DOHH2 (cell line): Measurements from ENCODE around the gene UBE4A.
"Not testable (repeated sequence)": the region's sequence is repeated elsewhere in the genome, so short reads cannot be mapped to it uniquely, and the experiment has no call there.

Experiments used
- H3F3A ChIP-seq: fragments of 200-600 bp; sonication (generic), shearing (Covaris generic); 2 replicates; pipeline ENCODE4 v1.6.0; 2016; ENCODE audit warnings: antibody characterized with exemption, mild to moderate bottlenecking; ENCODE audit not compliant: control insufficient read depth, insufficient read depth
- H3K27ac ChIP-seq: fragments of 200-600 bp; sonication (generic); 2 replicates; pipeline ENCODE4 v1.5.1; 2014; ENCODE audit warnings: low read depth, mild to moderate bottlenecking, low read length, moderate library complexity
- H3K27me3 ChIP-seq: fragments of 200-600 bp; sonication (generic); 2 replicates; pipeline ENCODE4 v1.6.1; 2014; ENCODE audit warnings: mild to moderate bottlenecking, low read length, mixed read lengths; ENCODE audit not compliant: control insufficient read depth
- H3K36me3 ChIP-seq: fragments of 200-600 bp; sonication (generic); 2 replicates; pipeline ENCODE4 v1.6.1; 2014; ENCODE audit warnings: mild to moderate bottlenecking, low read length, moderate library complexity, mixed read lengths; ENCODE audit not compliant: control insufficient read depth
- H3K4me1 ChIP-seq: fragments of 200-600 bp; sonication (generic); 2 replicates; pipeline ENCODE4 v1.6.1; 2014; ENCODE audit warnings: mild to moderate bottlenecking, low read length, mixed read lengths; ENCODE audit not compliant: control insufficient read depth
- H3K4me2 ChIP-seq: fragments of 200-600 bp; sonication (generic); 2 replicates; pipeline ENCODE4 v1.6.0; 2014; ENCODE audit warnings: mild to moderate bottlenecking, low read length, moderate library complexity
- H3K4me3 ChIP-seq: fragments of 200-600 bp; sonication (generic); 2 replicates; pipeline ENCODE4 v1.5.1; 2014; ENCODE audit warnings: mild to moderate bottlenecking, low read length, mixed read lengths
- H3K79me2 ChIP-seq: fragments of 200-600 bp; sonication (generic); 2 replicates; pipeline ENCODE4 v1.6.1; 2014; ENCODE audit warnings: mild to moderate bottlenecking, low read length, mixed read lengths; ENCODE audit not compliant: control insufficient read depth
- H3K9me2 ChIP-seq: fragments of 200-600 bp; sonication (generic); replicated peaks from 2 replicates; pipeline ENCODE4 v1.6.1; 2014; ENCODE audit warnings: mild to moderate bottlenecking, low read length, mixed read lengths; ENCODE audit not compliant: control insufficient read depth
- H3K9me3 ChIP-seq: fragments of 200-600 bp; sonication (generic); 2 replicates; pipeline ENCODE4 v1.6.1; 2014; ENCODE audit warnings: antibody characterized with exemption, low read length, mixed read lengths; ENCODE audit not compliant: control insufficient read depth, insufficient read depth
- H4K20me1 ChIP-seq: fragments of 200-600 bp; sonication (generic); 2 replicates; pipeline ENCODE4 v1.6.0; 2014; ENCODE audit warnings: low read depth, mild to moderate bottlenecking, antibody characterized with exemption, low read length, moderate library complexity; ENCODE audit not compliant: control insufficient read depth, insufficient read depth
- CTCF ChIP-seq: fragments of 200-600 bp; sonication (generic); IDR thresholded peaks from one replicate; pipeline ENCODE4 v1.5.1; 2014; ENCODE audit warnings: antibody characterized with exemption, mild to moderate bottlenecking, low read depth, low read length; ENCODE audit not compliant: poor library complexity, severe bottlenecking
- EZH2phosphoT487 ChIP-seq: fragments of 200-600 bp; sonication (generic); IDR thresholded peaks from 2 replicates; pipeline ENCODE4 v1.6.1; 2017; ENCODE audit warnings: borderline replicate concordance, mild to moderate bottlenecking, antibody characterized with exemption, low read length, moderate library complexity, mixed read lengths

UBE4A gene

GRCh38 chr11:118415062-118415738, 55.8 kb downstream of the UBE4A start:
- H3K9me2 ChIP-seq = no peaks in the 10 kb centered on the region
- peak overlapping the region; percentile 44 for H3K27ac ChIP-seq

GRCh38 chr11:118415739-118416068, 56.3 kb downstream of the UBE4A start:
- H3K27ac ChIP-seq = peak overlapping the region; percentile 44
- H3K79me2 ChIP-seq = 0 out of 2 replicates have a peak, but pooled peaks cover under 1% of the 10 kb centered on the region
- TF ChIP-seq CTCF (no peak), EZH2phosphoT487 (no peak)
- peak overlapping the region; percentile 45 for H3K4me2 ChIP-seq
- no peaks in the 10 kb centered on the region for H3K27me3 ChIP-seq
- peaks cover 18% of the 10 kb centered on the region for H3K36me3 ChIP-seq
- H3K9me2 ChIP-seq = no peaks in the 10 kb centered on the region
- H3F3A ChIP-seq = peaks cover 20% of the 10 kb centered on the region
- no peaks in the 10 kb centered on the region for H4K20me1 ChIP-seq
- no peaks in the 10 kb centered on the region for H3K9me3 ChIP-seq
- H3K4me3 ChIP-seq = no peak overlapping the region; the same call in 1 of the 2 replicates
- H3K4me1 ChIP-seq = peaks cover 80% of the 10 kb centered on the region

More at GRCh38 chr11:118415062-118415738, 55.8 kb downstream of the UBE4A start:
- Histone ChIP-seq H3K27me3 (no peaks in the 10 kb centered on the region), H3K9me3 (no peaks in the 10 kb centered on the region), H3K79me2 (0 out of 2 replicates have a peak, but pooled peaks cover 2% of the 10 kb centered on the region), H3K4me3 (peak overlapping the region; percentile 1; the same call in 1 of the 2 replicates), H4K20me1 (no peaks in the 10 kb centered on the region), H3K4me1 (peaks cover 80% of the 10 kb centered on the region), H3K4me2 (peak overlapping the region; percentile 45), H3F3A (peaks cover 20% of the 10 kb centered on the region), H3K36me3 (peaks cover 21% of the 10 kb centered on the region)
- TF ChIP-seq CTCF = no peak
- no peak for TF ChIP-seq EZH2phosphoT487

- H4K20me1 ChIP-seq, H3K27me3 ChIP-seq: not testable (repeated sequence)
These were observed 57.5 kb downstream of the UBE4A start for GRCh38 chr11:118416900-118417299.

GRCh38 chr11:118417801-118418200, 58.4 kb downstream of the UBE4A start:
- H3K4me3 ChIP-seq = no peak overlapping the region
- H3K9me3 ChIP-seq = no peaks in the 10 kb centered on the region
- H3K36me3 ChIP-seq = peaks cover 13% of the 10 kb centered on the region
- TF ChIP-seq EZH2phosphoT487 = no peak
- TF ChIP-seq CTCF = no peak
- no peak overlapping the region for H3K4me2 ChIP-seq
- no peak overlapping the region for H3K27ac ChIP-seq
- H3K4me1 ChIP-seq = peaks cover 76% of the 10 kb centered on the region
- H4K20me1 ChIP-seq = no peaks in the 10 kb centered on the region
- H3F3A ChIP-seq = peaks cover 17% of the 10 kb centered on the region
- H3K27me3 ChIP-seq = no peaks in the 10 kb centered on the region
- no peaks in the 10 kb centered on the region for H3K79me2 ChIP-seq
- H3K9me2 ChIP-seq = no peaks in the 10 kb centered on the region

More at GRCh38 chr11:118416900-118417299, 57.5 kb downstream of the UBE4A start:
- Histone ChIP-seq H3K4me1 (peaks cover 77% of the 10 kb centered on the region), H3K36me3 (peaks cover 13% of the 10 kb centered on the region), H3F3A (peaks cover 17% of the 10 kb centered on the region)
- H3K4me3 ChIP-seq, H3K79me2 ChIP-seq, H3K9me2 ChIP-seq, H3K9me3 ChIP-seq, H3K27ac ChIP-seq, H3K4me2 ChIP-seq: not testable (repeated sequence)
